ENCODE data around the gene FERMT1. TPM values are rescaled to one million over a fixed set of nuclear protein-coding genes. Genes with fewer than 3 reads are reported as not detected.

The FERMT1 gene
- total RNA-seq, 1 donor from 2014 or later: 1.3 TPM

GRCh38 chr20:6038256-6038655 is 84.6 kb downstream of the FERMT1 start:
- Histone ChIP-seq H3K79me2 (ENCODE audit: low read depth) (no peaks in the 10 kb centered on the region), H2AFZ (replicated peaks) (no peak overlapping the region), H3K4me2 (no peak overlapping the region), H3K9ac (no peak overlapping the region), H3K36me3 (peaks cover 9% of the 10 kb centered on the region), H3K9me3 (ENCODE audit: low read depth) (no peaks in the 10 kb centered on the region), H3K27me3 (no peaks in the 10 kb centered on the region), H3K4me3 (no peak overlapping the region), H3F3A (ENCODE audit: low read depth) (no peaks in the 10 kb centered on the region), H3K4me1 (no peaks in the 10 kb centered on the region), H3K27ac (no peak overlapping the region), H4K20me1 (ENCODE audit: low read depth) (peaks cover 22% of the 10 kb centered on the region)
- Mint-ChIP-seq H3K27me3 (ENCODE audit: insufficient read depth, low read depth) (no peaks in the 10 kb centered on the region), H3K9me3 (no peaks in the 10 kb centered on the region), H3K4me1 (peaks cover 12% of the 10 kb centered on the region), H3K4me3 (no peak overlapping the region), H3K27ac (no peak overlapping the region), H3K36me3 (peaks cover 24% of the 10 kb centered on the region)
- TF ChIP-seq CTCF (IDR thresholded peaks at IDR 0.05) (no peak), EZH2phosphoT487 (IDR thresholded peaks at IDR 0.05) (no peak), EZH2 (IDR thresholded peaks at IDR 0.05) (no peak)
- DNase-seq (ENCODE audit: low spot score): peak; percentile 18

GRCh38 chr20:6037082-6037481 is 85.7 kb downstream of the FERMT1 start:
- no peak for DNase-seq (ENCODE audit: low spot score)
- no peaks in the 10 kb centered on the region for H3K4me1 ChIP-seq
- Mint-ChIP-seq H3K4me1 (peaks cover 12% of the 10 kb centered on the region), H3K36me3 (peaks cover 23% of the 10 kb centered on the region), H3K27me3 (ENCODE audit: insufficient read depth, low read depth) (no peaks in the 10 kb centered on the region), H3K4me3 (no peak overlapping the region), H3K9me3 (no peaks in the 10 kb centered on the region), H3K27ac (no peak overlapping the region)
- no peak for TF ChIP-seq EZH2phosphoT487 (IDR thresholded peaks at IDR 0.05)
- no peak for TF ChIP-seq CTCF (IDR thresholded peaks at IDR 0.05)
- no peak for TF ChIP-seq EZH2 (IDR thresholded peaks at IDR 0.05)
- no peak overlapping the region for H3K27ac ChIP-seq
- H3K9me3 ChIP-seq (ENCODE audit: low read depth): no peaks in the 10 kb centered on the region
- no peak overlapping the region for H3K9ac ChIP-seq
- H3K36me3 ChIP-seq: peaks cover 9% of the 10 kb centered on the region
- H4K20me1 ChIP-seq (ENCODE audit: low read depth): peaks cover 22% of the 10 kb centered on the region
- H3K4me3 ChIP-seq: no peak overlapping the region
- no peaks in the 10 kb centered on the region for H3K27me3 ChIP-seq
- H3F3A ChIP-seq (ENCODE audit: low read depth): no peaks in the 10 kb centered on the region
- no peaks in the 10 kb centered on the region for H3K79me2 ChIP-seq (ENCODE audit: low read depth)
- no peak overlapping the region for H3K4me2 ChIP-seq
- no peak overlapping the region for H2AFZ ChIP-seq (replicated peaks)

- H3K4me1 Mint-ChIP-seq: peaks cover 12% of the 10 kb centered on the region
- H3K36me3 Mint-ChIP-seq: peaks cover 24% of the 10 kb centered on the region
- H3K4me3 Mint-ChIP-seq: no peak overlapping the region
Observed at GRCh38 chr20:6036213-6036612, 86.6 kb downstream of the FERMT1 start.

More at GRCh38 chr20:6036213-6036612, 86.6 kb downstream of the FERMT1 start:
- peaks cover 9% of the 10 kb centered on the region for H3K36me3 ChIP-seq
- no peaks in the 10 kb centered on the region for H3K27me3 ChIP-seq
- Mint-ChIP-seq H3K27me3 (ENCODE audit: insufficient read depth, low read depth) (no peaks in the 10 kb centered on the region), H3K9me3 (no peaks in the 10 kb centered on the region), H3K27ac (no peak overlapping the region)
- H3K4me2 ChIP-seq: no peak overlapping the region
- no peaks in the 10 kb centered on the region for H3K4me1 ChIP-seq
- H3F3A ChIP-seq (ENCODE audit: low read depth): no peaks in the 10 kb centered on the region
- H3K4me3 ChIP-seq: no peak overlapping the region
- DNase-seq (ENCODE audit: low spot score): no peak
- H3K27ac ChIP-seq: peak overlapping the region; percentile 29
- H3K79me2 ChIP-seq (ENCODE audit: low read depth): no peaks in the 10 kb centered on the region
- TF ChIP-seq EZH2phosphoT487 (IDR thresholded peaks at IDR 0.05) (no peak), EZH2 (IDR thresholded peaks at IDR 0.05) (no peak), CTCF (IDR thresholded peaks at IDR 0.05) (no peak)
- H2AFZ ChIP-seq (replicated peaks): no peak overlapping the region
- no peak overlapping the region for H3K9ac ChIP-seq
- peaks cover 22% of the 10 kb centered on the region for H4K20me1 ChIP-seq (ENCODE audit: low read depth)
- H3K9me3 ChIP-seq (ENCODE audit: low read depth): no peaks in the 10 kb centered on the region

All from neural progenitor cell (in vitro differentiated cells).